DMS79 treated with DMSO at 0.1 percent for 48 hours (cell line): ENCODE results near the gene RASD2.

Source experiments
- DNase-seq: peaks from one replicate; lab custom pipeline; 2025; lab: John Stamatoyannopoulos, UW

The RASD2 gene

GRCh38 chr22:35518811-35519210, 21.8 kb upstream of the RASD2 start:
- no peak for DNase-seq

DNA sequence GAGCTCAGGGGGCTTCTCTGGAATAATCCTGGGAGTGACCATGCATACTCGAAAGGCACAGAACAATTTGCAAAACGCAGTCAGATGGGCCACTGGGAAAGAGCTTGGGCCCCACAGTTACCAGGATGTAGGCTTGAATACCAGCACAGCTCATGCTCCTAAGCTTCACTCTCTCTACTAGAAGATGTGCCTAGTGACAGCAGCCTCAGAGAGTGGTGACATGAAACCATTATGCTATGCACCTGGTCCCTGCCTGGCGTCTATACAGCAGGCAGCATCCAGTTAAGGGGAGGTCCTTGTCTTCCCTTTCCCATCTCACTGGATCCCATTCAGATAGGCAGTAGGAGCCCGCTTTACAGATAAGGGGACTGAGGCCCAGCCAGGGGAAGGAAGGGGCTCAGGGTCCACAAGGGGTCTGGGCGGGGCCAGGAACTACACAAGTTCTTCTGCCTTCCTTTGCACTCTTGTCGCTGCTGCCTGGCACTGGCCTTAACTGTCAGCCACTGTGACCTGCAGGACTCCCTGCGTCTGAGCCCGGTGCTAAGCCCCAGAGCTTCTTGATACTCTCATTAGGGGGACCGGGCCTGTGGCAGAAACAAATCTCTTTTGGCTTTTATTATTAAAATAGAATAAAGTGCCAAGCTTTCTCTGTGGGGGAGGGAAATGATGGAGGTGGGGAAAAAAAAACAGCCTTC, 21.2 kb upstream of the RASD2 start:
- no peak for DNase-seq

DNA sequence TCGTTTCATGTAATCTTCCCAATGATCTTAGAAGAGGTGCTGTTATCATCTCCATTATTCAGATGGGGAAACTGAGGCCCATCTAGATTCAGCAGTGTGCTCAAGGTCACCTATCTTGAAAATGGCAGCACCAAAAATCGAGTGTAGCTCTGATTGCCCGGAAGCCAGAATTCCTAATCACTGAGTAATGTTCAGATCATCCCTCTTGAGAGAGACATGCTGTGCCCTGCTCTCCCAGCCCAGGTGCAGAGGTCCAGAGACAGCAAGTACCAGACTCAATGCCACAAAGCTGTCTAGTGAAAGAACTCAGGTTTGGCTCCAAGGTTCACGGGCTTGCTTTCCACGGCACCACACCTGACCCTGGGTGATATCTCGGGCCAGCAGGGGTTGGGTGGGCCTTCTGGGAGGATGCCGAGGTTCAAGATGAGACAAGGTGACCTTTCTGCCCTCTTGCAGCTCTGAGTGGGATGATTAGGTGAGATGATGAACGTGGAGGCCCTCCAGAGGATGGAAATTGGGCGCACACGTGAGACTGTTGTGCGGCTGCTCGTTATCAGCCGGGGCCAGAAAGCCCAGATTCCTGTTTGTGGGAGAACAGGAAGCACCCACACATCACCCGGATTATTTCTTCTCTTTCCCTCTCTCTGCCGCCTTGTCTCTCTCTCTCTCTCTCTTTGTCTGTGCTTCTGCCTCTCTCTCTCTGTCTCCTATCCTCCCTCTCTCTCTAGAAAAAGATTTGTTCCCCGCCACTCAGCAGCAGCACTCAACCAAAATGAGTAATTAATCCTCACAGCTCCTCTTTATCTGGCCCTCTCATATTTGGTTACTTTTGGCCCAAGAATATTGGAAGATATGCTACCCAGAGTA, 19.0 kb upstream of the RASD2 start:
- no peak for DNase-seq

GRCh38 chr22:35522225-35523149, 18.1 kb upstream of the RASD2 start:
- no peak for DNase-seq

DNA sequence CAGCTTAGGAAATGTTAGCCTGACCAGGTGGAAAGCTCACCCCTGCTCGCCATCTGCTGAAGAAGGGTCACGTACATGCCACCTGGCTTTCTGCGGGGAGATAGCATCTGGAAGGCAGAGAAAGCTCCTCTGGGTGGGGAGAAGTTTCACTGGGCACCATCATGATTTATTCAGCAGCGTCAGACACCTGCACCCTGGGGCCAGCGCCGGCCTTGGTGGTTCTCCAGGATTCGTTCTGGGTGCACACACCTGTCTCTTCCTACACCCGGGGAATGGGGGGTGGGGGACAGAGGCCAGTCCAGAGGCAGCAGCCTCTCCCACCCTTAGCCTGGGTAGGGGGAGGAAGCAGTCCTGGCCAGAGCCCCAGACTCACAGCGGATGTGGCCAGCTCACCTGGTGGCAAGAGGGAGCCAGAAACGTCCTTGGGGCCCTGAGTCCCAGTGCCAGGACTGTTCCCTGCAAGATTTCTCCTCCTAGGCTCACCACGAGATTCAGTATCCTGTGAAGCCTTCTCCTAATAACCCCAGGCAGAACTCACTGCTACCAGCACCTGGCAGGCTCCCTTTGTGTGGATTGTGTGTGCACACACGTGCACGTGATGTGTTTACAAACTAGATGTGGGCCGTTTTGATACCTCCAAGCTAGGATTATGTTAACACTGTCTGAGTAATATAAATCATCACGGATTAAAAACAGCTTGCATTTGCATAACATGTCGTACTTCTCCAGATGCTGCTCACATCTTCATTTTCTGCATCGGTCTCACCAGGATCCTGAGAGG, 17.3 kb upstream of the RASD2 start:
- no peak for DNase-seq

DNA sequence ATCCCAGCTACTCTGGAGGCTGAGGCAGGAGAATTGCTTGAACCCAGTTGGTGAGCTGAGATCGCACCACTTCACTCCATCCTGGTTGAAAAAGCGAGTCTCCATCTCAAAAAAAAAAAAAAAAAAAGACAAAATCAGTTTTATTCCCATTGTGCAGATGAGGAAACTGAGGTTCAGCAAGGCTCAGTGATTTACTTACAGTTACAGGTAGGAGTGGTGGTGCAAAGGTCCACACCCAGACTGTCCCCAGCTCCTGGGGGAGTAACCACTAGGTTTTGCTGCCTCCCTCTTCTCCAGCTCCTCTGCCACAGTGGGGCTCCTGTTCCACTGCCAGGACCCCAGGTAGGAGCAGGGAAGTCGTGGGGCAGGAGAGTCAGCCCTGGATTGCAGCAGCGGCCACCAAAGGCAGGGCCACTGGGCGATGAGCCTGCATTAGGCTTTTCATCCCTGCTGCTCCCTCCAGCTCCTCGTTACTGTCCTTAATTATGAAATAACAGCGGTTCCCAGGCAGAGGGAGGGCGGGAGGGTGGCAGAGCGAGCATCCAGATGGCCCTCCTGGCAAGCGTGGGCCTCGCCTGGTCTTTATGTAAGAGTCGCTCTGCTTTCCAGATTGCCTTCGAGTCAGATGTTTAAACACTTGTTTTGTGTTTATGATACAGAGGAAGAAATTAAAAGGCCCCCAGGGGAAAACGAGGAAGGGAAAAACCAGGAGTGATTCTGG, 15.5 kb upstream of the RASD2 start:
- peak; percentile 53 for DNase-seq

GRCh38 chr22:35525687-35526332, 14.8 kb upstream of the RASD2 start:
- DNase-seq: no peak

DNA sequence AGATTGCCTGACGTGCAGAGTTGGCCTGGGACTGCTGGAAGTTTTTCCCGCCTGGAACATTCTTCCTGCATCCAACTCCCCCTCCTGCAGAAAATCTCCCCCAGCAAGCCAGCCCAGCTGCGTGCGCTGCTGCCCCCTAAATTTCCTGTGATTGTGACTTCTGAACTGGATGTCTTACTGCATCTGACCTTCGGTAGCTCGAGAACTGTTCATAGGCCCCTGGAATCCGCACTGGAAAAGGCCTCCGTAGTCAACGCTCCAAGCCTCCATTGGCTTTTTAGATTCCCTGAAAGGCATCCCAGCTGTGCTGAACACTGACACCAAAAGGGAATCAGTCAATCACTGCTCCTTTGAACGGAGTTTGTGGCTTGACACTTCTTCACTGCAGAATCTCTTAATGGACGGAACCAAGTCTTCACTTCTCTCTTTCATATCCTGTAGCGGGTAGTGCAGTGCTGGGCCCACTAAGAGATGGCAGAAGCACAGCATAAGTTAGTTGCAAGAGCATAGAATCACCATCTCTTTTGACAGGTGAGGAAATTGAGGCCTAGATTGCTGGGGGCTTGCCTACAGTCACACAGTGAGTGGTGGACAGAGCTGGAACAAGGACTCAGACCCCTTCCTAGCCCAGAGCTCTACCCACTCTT, 14.2 kb upstream of the RASD2 start:
- DNase-seq: no peak

DNA sequence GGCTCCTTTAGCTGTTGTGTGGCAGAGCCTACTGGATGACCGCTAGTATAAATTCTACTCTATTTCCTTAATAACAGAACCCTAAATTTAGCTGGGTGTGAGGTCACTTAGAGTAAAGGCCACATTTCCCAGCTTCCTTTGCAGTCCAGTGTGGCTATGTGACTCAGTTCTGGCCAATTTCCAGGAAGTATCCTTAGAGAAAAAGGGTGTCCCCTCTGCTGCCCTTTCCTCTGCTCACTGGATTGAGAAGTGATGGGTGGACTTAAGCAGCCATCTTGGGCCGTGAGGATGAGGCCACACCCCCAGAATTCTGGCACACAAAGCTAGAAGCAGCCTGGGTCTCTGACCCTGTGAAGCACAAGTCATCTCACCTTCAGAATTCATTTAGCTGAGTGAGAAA, 11.7 kb upstream of the RASD2 start:
- no peak for DNase-seq

DNA sequence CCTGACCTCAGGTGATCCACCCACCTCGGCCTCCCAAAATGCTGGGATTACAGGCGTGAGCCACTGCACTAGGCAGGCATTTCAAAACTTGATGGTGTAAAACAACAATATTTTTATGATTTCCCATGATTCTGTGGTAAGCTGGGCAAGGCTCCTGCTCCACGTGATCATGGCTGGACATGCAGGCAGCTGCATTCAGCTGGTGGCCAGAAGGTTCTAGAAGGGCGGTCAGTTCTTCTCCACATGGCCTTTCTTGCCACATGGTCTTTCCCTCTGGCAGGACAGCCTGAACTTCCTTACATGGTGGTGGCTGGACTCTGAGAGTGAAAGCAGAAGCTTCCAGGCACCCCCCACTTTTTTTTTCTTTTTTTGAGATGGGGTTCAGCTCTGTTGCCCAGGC, 9.9 kb upstream of the RASD2 start:
- no peak for DNase-seq

DNA sequence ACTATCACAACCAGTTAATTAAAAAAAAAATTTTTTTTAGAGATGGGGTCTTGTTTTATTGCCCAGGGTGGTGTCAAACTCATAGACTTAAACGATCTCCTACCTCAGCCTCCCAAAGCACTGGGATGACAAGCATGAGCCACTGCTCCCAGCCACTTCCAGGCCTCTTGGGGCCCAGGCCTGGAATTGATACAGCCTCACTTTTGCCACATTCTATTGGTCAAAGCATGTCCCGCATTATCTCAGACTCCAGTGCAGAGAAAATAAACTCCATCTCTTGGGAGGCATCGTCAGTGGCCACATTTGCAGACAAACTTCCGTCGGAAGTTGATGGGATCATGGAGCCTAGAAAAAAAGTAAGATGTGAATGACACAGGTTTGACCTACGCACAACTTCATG, 9.4 kb upstream of the RASD2 start:
- no peak for DNase-seq

GRCh38 chr22:35531676-35532075, 9.0 kb upstream of the RASD2 start:
- no peak for DNase-seq

GRCh38 chr22:35533365-35534029, 7.1 kb upstream of the RASD2 start:
- no peak for DNase-seq

GRCh38 chr22:35534091-35534490, 6.5 kb upstream of the RASD2 start:
- DNase-seq: no peak

GRCh38 chr22:35537232-35537631, 3.4 kb upstream of the RASD2 start:
- no peak for DNase-seq

DNA sequence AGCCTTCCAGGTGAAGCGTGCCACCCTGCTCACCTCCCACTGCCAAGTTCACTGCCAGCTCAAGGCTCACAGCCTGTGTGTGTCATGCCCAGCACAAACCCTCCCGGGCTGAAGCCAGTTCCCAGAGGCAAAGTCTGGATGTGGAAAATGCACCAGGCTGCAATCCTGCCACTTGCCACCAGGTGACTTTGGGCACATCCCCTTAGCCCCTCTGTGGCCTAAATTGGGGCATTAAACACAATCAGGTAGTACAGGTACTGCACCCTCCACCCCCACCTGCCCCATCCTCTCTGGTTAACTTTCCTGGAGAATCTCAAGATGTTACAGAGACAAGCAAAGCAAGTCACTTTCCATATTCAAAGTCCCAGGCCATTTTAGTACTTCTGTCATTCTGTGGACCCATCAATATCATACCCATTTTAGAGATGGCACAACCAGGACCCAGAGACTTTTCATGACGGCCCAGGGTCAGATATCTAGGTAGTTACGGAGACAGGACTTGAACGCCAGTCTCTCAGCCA, 1.8 kb upstream of the RASD2 start:
- DNase-seq: no peak

DNA sequence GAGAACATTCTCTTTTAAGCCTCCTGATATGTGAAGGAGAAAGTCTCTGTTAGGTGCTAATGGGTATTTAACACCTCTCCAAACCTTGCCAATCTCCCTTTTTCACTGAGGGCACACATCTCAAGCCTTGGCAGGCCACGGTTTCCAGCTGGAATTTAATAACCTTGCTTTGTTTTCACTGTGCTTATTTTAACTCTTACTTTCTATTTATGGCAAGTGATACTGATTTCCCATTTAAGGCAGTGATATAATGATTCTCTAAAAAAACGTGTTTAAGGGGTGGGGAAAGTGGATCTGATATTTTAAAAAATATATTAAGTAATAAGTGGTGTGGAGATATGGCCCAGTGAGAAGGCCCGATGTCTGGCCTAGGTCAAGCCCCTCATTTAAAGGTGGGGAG, 1.1 kb upstream of the RASD2 start:
- no peak for DNase-seq

- DNase-seq: no peak
Measured at GRCh38 chr22:35539910-35540594, 579 bp upstream of the RASD2 start.
